ENCODE results near the gene SLC6A18.

SLC6A18 gene

GRCh38 chr5:1292846-1293415 is 67.8 kb downstream of the SLC6A18 start:
- no peak overlapping the region for H3K4me3 ChIP-seq (ENCODE audit: control insufficient read depth, low read depth, low read length)
- DNase-seq (ENCODE audit: low read depth) = no peak
- TF ChIP-seq CTCF (conservative IDR thresholded peaks at IDR 0.05; ENCODE audit: control insufficient read depth, insufficient read depth, low read depth, low read length) = no peak

GRCh38 chr5:1293416-1294205 is 68.4 kb downstream of the SLC6A18 start:
- no peak for DNase-seq (ENCODE audit: low read depth)
- TF ChIP-seq CTCF (conservative IDR thresholded peaks at IDR 0.05; ENCODE audit: control insufficient read depth, insufficient read depth, low read depth, low read length) = no peak
- H3K4me3 ChIP-seq (ENCODE audit: control insufficient read depth, low read depth, low read length) = no peak overlapping the region

GRCh38 chr5:1294206-1294834 is 69.1 kb downstream of the SLC6A18 start:
- DNase-seq (ENCODE audit: low read depth) = no peak
- no peak for TF ChIP-seq CTCF (conservative IDR thresholded peaks at IDR 0.05; ENCODE audit: control insufficient read depth, insufficient read depth, low read depth, low read length)
- no peak overlapping the region for H3K4me3 ChIP-seq (ENCODE audit: control insufficient read depth, low read depth, low read length)

GRCh38 chr5:1294835-1295649 is 69.9 kb downstream of the SLC6A18 start, which contains the start of gene TERT:
TERT (minus strand) TSS chr5:1295068; CDS start chr5:1294989, 79 bp downstream.
- TF ChIP-seq CTCF (conservative IDR thresholded peaks at IDR 0.05; ENCODE audit: control insufficient read depth, insufficient read depth, low read depth, low read length) = no peak
- no peak for DNase-seq (ENCODE audit: low read depth)
- no peak within 1 kb of the TSS for H3K4me3 ChIP-seq (ENCODE audit: control insufficient read depth, low read depth, low read length)

- no peak overlapping the region for H3K4me3 ChIP-seq (ENCODE audit: control insufficient read depth, low read depth, low read length)
- no peak for TF ChIP-seq CTCF (conservative IDR thresholded peaks at IDR 0.05; ENCODE audit: control insufficient read depth, insufficient read depth, low read depth, low read length)
- no peak for DNase-seq (ENCODE audit: low read depth)
Measured at GRCh38 chr5:1295650-1296037, 70.5 kb downstream of the SLC6A18 start.
